ENCODE data around the gene SPINK5.

The SPINK5 gene

GRCh38 chr5:148104226-148104625, 40.4 kb downstream of the SPINK5 start:
- no peak for TF ChIP-seq CTCF (IDR thresholded peaks at IDR 0.05; ENCODE audit: low read depth, low read length, missing control alignments)
- in situ Hi-C loops (cut with HindIII; ENCODE audit: low pct_ligation_motif_present, low sequenced_read_pairs) = no loop called here
- no peaks in the 10 kb centered on the region for H3K36me3 ChIP-seq (replicated peaks)
- no peaks in the 10 kb centered on the region for H3K27me3 ChIP-seq (replicated peaks)
- H3K27ac ChIP-seq = no peak overlapping the region
- no peak for DNase-seq
- no peak overlapping the region for H3K4me3 ChIP-seq (ENCODE audit: low read depth, low read length)

- in situ Hi-C loops (cut with HindIII; ENCODE audit: low pct_ligation_motif_present, low sequenced_read_pairs) = no loop called here
- DNase-seq = no peak
- no peaks in the 10 kb centered on the region for H3K36me3 ChIP-seq (replicated peaks)
- no peak overlapping the region for H3K4me3 ChIP-seq (ENCODE audit: low read depth, low read length)
- no peaks in the 10 kb centered on the region for H3K27me3 ChIP-seq (replicated peaks)
- TF ChIP-seq CTCF (IDR thresholded peaks at IDR 0.05; ENCODE audit: low read depth, low read length, missing control alignments) = no peak
- no peak overlapping the region for H3K27ac ChIP-seq
These were observed 43.8 kb downstream of the SPINK5 start for GRCh38 chr5:148107608-148108007.

DNA sequence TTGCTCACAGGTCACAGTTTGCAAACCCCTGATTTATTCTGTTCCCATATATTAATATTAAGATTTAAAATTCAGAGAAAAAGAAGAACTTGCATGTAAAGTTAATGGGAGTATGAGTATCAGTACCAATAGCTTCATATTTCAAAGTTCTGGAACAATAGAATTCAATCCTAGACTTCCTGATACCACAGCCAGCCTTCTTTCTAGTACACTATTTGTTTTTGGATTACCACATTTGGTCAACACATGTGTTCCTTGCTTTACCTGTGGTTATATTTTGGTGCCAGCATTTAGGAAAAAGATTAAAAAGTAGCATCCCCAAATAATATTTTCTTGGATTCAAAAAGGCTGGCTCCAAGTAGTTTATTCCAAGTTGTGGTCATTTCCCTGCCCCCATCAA, 49.5 kb downstream of the SPINK5 start:
- Histone ChIP-seq H3K27ac (no peak overlapping the region), H3K27me3 (replicated peaks) (no peaks in the 10 kb centered on the region), H3K36me3 (replicated peaks) (no peaks in the 10 kb centered on the region), H3K4me3 (ENCODE audit: low read depth, low read length) (no peak overlapping the region)
- TF ChIP-seq CTCF (IDR thresholded peaks at IDR 0.05; ENCODE audit: low read depth, low read length, missing control alignments) = no peak
- DNase-seq = no peak
- in situ Hi-C loops (cut with HindIII; ENCODE audit: low pct_ligation_motif_present, low sequenced_read_pairs) = no loop called here

DNA sequence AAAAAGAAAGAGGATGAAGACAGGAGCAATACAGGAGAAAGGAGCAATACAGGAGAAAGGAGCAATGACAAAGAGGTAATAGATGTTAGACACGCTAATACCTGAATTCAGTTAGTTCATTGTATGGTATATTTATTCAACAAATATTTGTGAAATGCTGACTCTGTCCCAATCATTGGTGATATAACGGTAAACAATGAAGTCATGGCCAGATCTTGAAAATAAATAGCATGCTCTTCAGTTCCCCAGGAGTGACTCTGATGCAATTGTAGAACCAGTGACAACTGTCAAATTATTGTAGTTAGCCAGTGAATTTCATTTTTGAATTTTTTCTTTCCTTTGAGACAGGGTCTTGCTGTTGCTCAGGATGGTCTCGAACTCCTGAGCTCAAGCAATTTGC, 56.5 kb downstream of the SPINK5 start:
- H3K27me3 ChIP-seq (replicated peaks) = no peaks in the 10 kb centered on the region
- in situ Hi-C loops (cut with HindIII; ENCODE audit: low pct_ligation_motif_present, low sequenced_read_pairs) = no loop called here
- H3K4me3 ChIP-seq (ENCODE audit: low read depth, low read length) = no peak overlapping the region
- no peak for DNase-seq
- no peak for TF ChIP-seq CTCF (IDR thresholded peaks at IDR 0.05; ENCODE audit: low read depth, low read length, missing control alignments)
- no peaks in the 10 kb centered on the region for H3K36me3 ChIP-seq (replicated peaks)
- H3K27ac ChIP-seq = no peak overlapping the region

GRCh38 chr5:148125641-148126040, 61.9 kb downstream of the SPINK5 start:
- in situ Hi-C loops (cut with HindIII; ENCODE audit: low pct_ligation_motif_present, low sequenced_read_pairs) = no loop called here
- Histone ChIP-seq H3K4me3 (ENCODE audit: low read depth, low read length) (no peak overlapping the region), H3K27ac (no peak overlapping the region), H3K36me3 (replicated peaks) (no peaks in the 10 kb centered on the region), H3K27me3 (replicated peaks) (no peaks in the 10 kb centered on the region)
- TF ChIP-seq CTCF (IDR thresholded peaks at IDR 0.05; ENCODE audit: low read depth, low read length, missing control alignments) = peak; percentile 47
- no peak for DNase-seq
